GM23338 (cell line): Measurements from ENCODE around the gene PSMD13. TPM values are rescaled to one million over a fixed set of nuclear protein-coding genes. Genes with fewer than 3 reads are reported as not detected.

Experiments
- ATAC-seq: fragments of 200-7000 bp; cut with Tn5 transposase; 3 replicates; pipeline ENCODE4 v1.9.1; 2020
- DNase-seq: peaks from one replicate; pipeline ENCODE4 v3.0.0-alpha.2; 2015; ENCODE audit warnings: low spot score
- H2AFZ ChIP-seq: fragments of 200-600 bp; sonication (generic); 2 replicates; pipeline ENCODE4 v1.8.0; 2016; ENCODE audit warnings: antibody characterized with exemption, mild to moderate bottlenecking, moderate library complexity
- H3F3A ChIP-seq: fragments of 200-600 bp; sonication (generic); replicated peaks from 2 replicates; pipeline ENCODE4 v1.8.0; 2017; ENCODE audit warnings: antibody characterized with exemption, mixed run types, low read depth
- H3K27ac ChIP-seq: fragments of 200-600 bp; sonication (generic); 2 replicates; pipeline ENCODE4 v1.6.1; 2016; ENCODE audit warnings: low read depth
- H3K27me3 ChIP-seq: fragments of 200-600 bp; sonication (generic); 2 replicates; pipeline ENCODE4 v1.8.0; 2016; ENCODE audit warnings: mild to moderate bottlenecking, mixed run types, moderate library complexity; ENCODE audit not compliant: insufficient read depth
- H3K36me3 ChIP-seq: fragments of 200-600 bp; sonication (generic); 2 replicates; pipeline ENCODE4 v1.8.0; 2016; ENCODE audit warnings: mild to moderate bottlenecking; ENCODE audit not compliant: insufficient read depth
- H3K4me1 ChIP-seq: fragments of 200-600 bp; sonication (generic); 2 replicates; pipeline ENCODE4 v1.8.0; 2016; ENCODE audit warnings: mild to moderate bottlenecking, moderate library complexity; ENCODE audit not compliant: insufficient read depth
- H3K4me2 ChIP-seq: fragments of 200-600 bp; sonication (generic); 2 replicates; pipeline ENCODE4 v1.7.1; 2017; ENCODE audit warnings: mixed run types
- H3K4me3 ChIP-seq: fragments of 200-600 bp; sonication (generic); 2 replicates; pipeline ENCODE4 v1.6.1; 2016; ENCODE audit warnings: mixed run types
- H3K79me2 ChIP-seq: fragments of 200-600 bp; sonication (generic); replicated peaks from 2 replicates; pipeline ENCODE4 v1.8.0; 2017; ENCODE audit warnings: mild to moderate bottlenecking; ENCODE audit not compliant: insufficient read depth
- H3K9me2 ChIP-seq: fragments of 200-600 bp; sonication (generic); 2 replicates; pipeline ENCODE4 v1.8.0; 2017; ENCODE audit not compliant: insufficient read depth
- H4K20me1 ChIP-seq: fragments of 200-600 bp; sonication (generic); replicated peaks from 2 replicates; pipeline ENCODE4 v1.8.0; 2017; ENCODE audit warnings: mild to moderate bottlenecking; ENCODE audit not compliant: insufficient read depth
- H3K27ac Mint-ChIP-seq: 2 replicates; pipeline ENCODE4 v1.8.0; 2020; ENCODE audit warnings: inconsistent platforms, mild to moderate bottlenecking, moderate library complexity, mixed read lengths
- H3K27me3 Mint-ChIP-seq: 3 replicates; pipeline ENCODE4 v1.8.0; 2022; ENCODE audit warnings: low read depth, mild to moderate bottlenecking, moderate library complexity, mixed read lengths, inconsistent platforms; ENCODE audit not compliant: insufficient read depth, poor library complexity
- H3K36me3 Mint-ChIP-seq: 3 replicates; pipeline ENCODE4 v1.8.0; 2021; ENCODE audit warnings: low read depth, mild to moderate bottlenecking, inconsistent platforms, moderate library complexity, mixed read lengths
- H3K4me1 Mint-ChIP-seq: 3 replicates; pipeline ENCODE4 v1.8.0; 2020; ENCODE audit warnings: mild to moderate bottlenecking, inconsistent platforms, mixed read lengths
- H3K4me3 Mint-ChIP-seq: 3 replicates; pipeline ENCODE4 v1.8.0; 2021; ENCODE audit warnings: moderate library complexity, mild to moderate bottlenecking, inconsistent platforms, mixed read lengths
- H3K9me3 Mint-ChIP-seq: 3 replicates; pipeline ENCODE4 v1.8.0; 2020; ENCODE audit warnings: moderate library complexity, mild to moderate bottlenecking, inconsistent platforms, mixed read lengths
- JUNB ChIP-seq: IDR thresholded peaks from one replicate; pipeline ENCODE4 v1.6.1; 2016; ENCODE audit warnings: antibody characterized with exemption; ENCODE audit not compliant: unreplicated experiment
- POLR2AphosphoS5 ChIP-seq: IDR thresholded peaks from 2 replicates; pipeline ENCODE4 v1.6.1; 2016; ENCODE audit warnings: antibody characterized with exemption, low read depth
- polyA plus RNA-seq: library from polyadenylated mRNA; unstranded; fragments of >200 nt; fragmentation: Nextera tagmentation; extraction: Ambion mirVana; gene quantifications from 2 replicates; pipeline ENCODE4 v1.2.1, GENCODE V29; 2016
- total RNA-seq: library from RNA; depleted of rRNA; stranded (reverse); fragments of >200 nt; shearing (Covaris generic); gene quantifications from 2 replicates; pipeline ENCODE4 v1.2.3, GENCODE V29; 2014
- TF ChIP-seq, protein P1 (sequence below): fragments of 250-450 bp; sonication (Bioruptor Pico); IDR thresholded peaks from 2 replicates; pipeline ENCODE4 v1.5.0; 2020; ENCODE audit warnings: mild to moderate bottlenecking, moderate library complexity

Gene PSMD13
- total and polyA plus RNA-seq, 2 experiments from 2014 or later: 111 to 114 TPM

DNA sequence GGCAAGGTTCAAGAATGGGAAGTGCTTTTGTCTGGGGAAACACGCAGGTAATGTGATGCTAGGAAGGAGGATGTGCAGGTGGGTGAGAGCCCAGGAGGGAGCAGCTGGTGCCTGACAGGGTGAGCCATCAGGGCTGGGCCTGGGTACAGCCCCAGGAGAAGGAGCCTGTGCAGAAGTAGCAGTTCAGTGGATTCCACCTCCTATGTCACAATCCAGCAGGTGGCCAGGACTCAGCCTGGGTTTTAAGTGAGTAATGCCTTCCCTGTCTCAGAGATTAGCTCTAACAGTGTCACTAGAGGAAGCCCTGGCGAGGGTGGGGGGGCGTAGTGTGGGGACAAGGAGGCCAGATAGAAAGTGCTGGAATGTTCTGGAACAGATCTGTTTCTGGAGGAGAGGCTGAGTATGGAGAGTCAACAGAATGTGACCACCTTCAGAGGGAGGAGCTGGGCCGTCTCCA is 21.2 kb upstream of the PSMD13 start:
- no peak overlapping the region for H3K4me3 ChIP-seq
- H3K9me3 Mint-ChIP-seq: no peaks in the 10 kb centered on the region; the same call in 2 of the 3 replicates
- no peak; the same call in 2 of the 3 replicates for ATAC-seq
- no peak overlapping the region for H3K4me3 Mint-ChIP-seq
- TF ChIP-seq POLR2AphosphoS5 (0 out of 2 replicates have a peak, but pooled peaks have one; percentile 11), JUNB (no peak)
- TF ChIP-seq, protein P1, sequence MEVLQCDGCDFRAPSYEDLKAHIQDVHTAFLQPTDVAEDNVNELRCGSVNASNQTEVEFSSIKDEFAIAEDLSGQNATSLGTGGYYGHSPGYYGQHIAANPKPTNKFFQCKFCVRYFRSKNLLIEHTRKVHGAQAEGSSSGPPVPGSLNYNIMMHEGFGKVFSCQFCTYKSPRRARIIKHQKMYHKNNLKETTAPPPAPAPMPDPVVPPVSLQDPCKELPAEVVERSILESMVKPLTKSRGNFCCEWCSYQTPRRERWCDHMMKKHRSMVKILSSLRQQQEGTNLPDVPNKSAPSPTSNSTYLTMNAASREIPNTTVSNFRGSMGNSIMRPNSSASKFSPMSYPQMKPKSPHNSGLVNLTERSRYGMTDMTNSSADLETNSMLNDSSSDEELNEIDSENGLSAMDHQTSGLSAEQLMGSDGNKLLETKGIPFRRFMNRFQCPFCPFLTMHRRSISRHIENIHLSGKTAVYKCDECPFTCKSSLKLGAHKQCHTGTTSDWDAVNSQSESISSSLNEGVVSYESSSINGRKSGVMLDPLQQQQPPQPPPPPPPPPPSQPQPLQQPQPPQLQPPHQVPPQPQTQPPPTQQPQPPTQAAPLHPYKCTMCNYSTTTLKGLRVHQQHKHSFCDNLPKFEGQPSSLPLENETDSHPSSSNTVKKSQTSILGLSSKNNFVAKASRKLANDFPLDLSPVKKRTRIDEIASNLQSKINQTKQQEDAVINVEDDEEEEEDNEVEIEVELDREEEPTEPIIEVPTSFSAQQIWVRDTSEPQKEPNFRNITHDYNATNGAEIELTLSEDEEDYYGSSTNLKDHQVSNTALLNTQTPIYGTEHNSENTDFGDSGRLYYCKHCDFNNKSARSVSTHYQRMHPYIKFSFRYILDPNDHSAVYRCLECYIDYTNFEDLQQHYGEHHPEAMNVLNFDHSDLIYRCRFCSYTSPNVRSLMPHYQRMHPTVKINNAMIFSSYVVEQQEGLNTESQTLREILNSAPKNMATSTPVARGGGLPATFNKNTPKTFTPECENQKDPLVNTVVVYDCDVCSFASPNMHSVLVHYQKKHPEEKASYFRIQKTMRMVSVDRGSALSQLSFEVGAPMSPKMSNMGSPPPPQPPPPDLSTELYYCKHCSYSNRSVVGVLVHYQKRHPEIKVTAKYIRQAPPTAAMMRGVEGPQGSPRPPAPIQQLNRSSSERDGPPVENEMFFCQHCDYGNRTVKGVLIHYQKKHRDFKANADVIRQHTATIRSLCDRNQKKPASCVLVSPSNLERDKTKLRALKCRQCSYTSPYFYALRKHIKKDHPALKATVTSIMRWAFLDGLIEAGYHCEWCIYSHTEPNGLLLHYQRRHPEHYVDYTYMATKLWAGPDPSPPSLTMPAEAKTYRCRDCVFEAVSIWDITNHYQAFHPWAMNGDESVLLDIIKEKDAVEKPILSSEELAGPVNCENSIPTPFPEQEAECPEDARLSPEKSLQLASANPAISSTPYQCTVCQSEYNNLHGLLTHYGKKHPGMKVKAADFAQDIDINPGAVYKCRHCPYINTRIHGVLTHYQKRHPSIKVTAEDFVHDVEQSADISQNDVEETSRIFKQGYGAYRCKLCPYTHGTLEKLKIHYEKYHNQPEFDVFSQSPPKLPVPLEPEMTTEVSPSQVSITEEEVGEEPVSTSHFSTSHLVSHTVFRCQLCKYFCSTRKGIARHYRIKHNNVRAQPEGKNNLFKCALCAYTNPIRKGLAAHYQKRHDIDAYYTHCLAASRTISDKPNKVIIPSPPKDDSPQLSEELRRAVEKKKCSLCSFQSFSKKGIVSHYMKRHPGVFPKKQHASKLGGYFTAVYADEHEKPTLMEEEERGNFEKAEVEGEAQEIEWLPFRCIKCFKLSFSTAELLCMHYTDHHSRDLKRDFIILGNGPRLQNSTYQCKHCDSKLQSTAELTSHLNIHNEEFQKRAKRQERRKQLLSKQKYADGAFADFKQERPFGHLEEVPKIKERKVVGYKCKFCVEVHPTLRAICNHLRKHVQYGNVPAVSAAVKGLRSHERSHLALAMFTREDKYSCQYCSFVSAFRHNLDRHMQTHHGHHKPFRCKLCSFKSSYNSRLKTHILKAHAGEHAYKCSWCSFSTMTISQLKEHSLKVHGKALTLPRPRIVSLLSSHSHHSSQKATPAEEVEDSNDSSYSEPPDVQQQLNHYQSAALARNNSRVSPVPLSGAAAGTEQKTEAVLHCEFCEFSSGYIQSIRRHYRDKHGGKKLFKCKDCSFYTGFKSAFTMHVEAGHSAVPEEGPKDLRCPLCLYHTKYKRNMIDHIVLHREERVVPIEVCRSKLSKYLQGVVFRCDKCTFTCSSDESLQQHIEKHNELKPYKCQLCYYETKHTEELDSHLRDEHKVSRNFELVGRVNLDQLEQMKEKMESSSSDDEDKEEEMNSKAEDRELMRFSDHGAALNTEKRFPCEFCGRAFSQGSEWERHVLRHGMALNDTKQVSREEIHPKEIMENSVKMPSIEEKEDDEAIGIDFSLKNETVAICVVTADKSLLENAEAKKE (CRISPR knock-in tag): no peak
- H3K36me3 ChIP-seq: peaks cover 8% of the 10 kb centered on the region
- 0 out of 2 replicates have a peak overlapping the region, but pooled peaks have one; percentile 32 for H3K27ac ChIP-seq
- H3K27me3 Mint-ChIP-seq: peaks cover 10% of the 10 kb centered on the region
- no peaks in the 10 kb centered on the region for H3K4me1 ChIP-seq
- no peak for DNase-seq
- H3K9me2 ChIP-seq: no peaks in the 10 kb centered on the region
- H3K27ac Mint-ChIP-seq: peak overlapping the region; percentile 65; the same call in 1 of the 2 replicates
- H4K20me1 ChIP-seq: no peaks in the 10 kb centered on the region; the same call in 1 of the 2 replicates
- H3F3A ChIP-seq: peaks cover 7% of the 10 kb centered on the region; the same call in 1 of the 2 replicates
- no peaks in the 10 kb centered on the region for H3K27me3 ChIP-seq
- no peak overlapping the region for H3K4me2 ChIP-seq
- H3K36me3 Mint-ChIP-seq: peaks cover 55% of the 10 kb centered on the region
- no peaks in the 10 kb centered on the region for H3K79me2 ChIP-seq
- no peak overlapping the region for H2AFZ ChIP-seq
- H3K4me1 Mint-ChIP-seq: no peaks in the 10 kb centered on the region

DNA sequence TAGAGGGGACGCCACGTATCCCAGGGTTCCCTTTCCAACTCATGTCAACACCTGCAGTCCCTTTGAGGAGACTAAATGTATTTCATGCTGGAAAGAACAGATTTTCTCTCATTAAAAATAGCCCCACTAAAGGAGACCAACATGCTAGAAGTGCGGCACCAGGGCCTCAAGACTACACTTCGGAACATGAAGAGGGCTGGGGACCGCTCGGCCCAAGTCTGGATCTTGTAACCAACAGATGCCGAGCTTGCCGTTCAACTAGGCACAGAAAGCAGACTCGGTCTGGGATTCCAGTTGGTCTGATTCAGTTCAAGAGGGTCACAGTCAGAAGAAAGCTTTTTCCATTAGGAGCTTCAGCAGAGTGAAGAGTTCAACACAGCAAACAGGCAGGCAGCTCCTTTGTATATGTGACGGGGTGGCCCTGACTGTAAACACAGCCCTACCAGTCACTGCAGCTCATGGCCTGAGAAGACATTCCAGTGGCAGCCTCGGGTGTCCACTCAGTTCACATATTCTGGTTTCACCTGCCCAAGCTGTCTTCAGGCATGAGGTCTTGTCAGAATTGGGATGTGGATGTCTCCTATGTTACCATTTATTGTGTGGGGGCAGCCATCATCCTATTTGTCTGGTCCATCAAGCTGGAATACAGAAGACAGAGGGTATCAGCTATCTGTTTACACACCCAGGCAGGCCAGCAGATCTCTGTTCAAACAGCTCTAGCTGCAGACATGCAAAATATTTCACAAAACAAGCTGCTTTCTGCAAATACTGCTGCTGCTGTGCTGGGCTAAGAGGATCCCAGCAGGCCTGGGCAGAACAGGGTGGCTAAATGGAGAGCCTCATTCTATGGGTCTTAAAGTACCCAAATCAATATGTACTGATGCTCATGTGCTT is 20.4 kb upstream of the PSMD13 start:
- Histone ChIP-seq H2AFZ (no peak overlapping the region), H3K9me2 (no peaks in the 10 kb centered on the region), H3F3A (peaks cover 7% of the 10 kb centered on the region; the same call in 1 of the 2 replicates), H4K20me1 (no peaks in the 10 kb centered on the region; the same call in 1 of the 2 replicates), H3K4me2 (no peak overlapping the region), H3K36me3 (peaks cover 8% of the 10 kb centered on the region), H3K79me2 (no peaks in the 10 kb centered on the region), H3K4me1 (no peaks in the 10 kb centered on the region), H3K27me3 (no peaks in the 10 kb centered on the region), H3K4me3 (no peak overlapping the region), H3K27ac (peak overlapping the region; percentile 45; the same call in 1 of the 2 replicates)
- peaks cover 48% of the 10 kb centered on the region for H3K36me3 Mint-ChIP-seq
- no peak overlapping the region for H3K4me3 Mint-ChIP-seq
- DNase-seq (no peak), ATAC-seq (no peak)
- H3K27ac Mint-ChIP-seq: no peak overlapping the region
- peaks cover 9% of the 10 kb centered on the region for H3K27me3 Mint-ChIP-seq
- H3K4me1 Mint-ChIP-seq: no peaks in the 10 kb centered on the region
- no peaks in the 10 kb centered on the region; the same call in 2 of the 3 replicates for H3K9me3 Mint-ChIP-seq
- TF ChIP-seq JUNB (no peak), POLR2AphosphoS5 (0 out of 2 replicates have a peak, but pooled peaks have one; percentile 5)
